HG02759 (cell line): Measurements from ENCODE around the gene RTP5.

Experiments
- ATAC-seq: cut with Tn5 transposase; IDR thresholded peaks from one replicate; pipeline ENCODE4 v1.9.1; 2021; ENCODE audit warnings: mild to moderate bottlenecking, moderate library complexity; ENCODE audit not compliant: unreplicated experiment

The RTP5 gene

GRCh38 chr2:241843321-241844065, 26.0 kb upstream of the RTP5 start:
- ATAC-seq, result no peak

GRCh38 chr2:241844066-241844728, 25.3 kb upstream of the RTP5 start:
- peak; percentile 75 for ATAC-seq

- ATAC-seq, result no peak
These were observed 24.5 kb upstream of the RTP5 start for GRCh38 chr2:241844831-241845578.

DNA sequence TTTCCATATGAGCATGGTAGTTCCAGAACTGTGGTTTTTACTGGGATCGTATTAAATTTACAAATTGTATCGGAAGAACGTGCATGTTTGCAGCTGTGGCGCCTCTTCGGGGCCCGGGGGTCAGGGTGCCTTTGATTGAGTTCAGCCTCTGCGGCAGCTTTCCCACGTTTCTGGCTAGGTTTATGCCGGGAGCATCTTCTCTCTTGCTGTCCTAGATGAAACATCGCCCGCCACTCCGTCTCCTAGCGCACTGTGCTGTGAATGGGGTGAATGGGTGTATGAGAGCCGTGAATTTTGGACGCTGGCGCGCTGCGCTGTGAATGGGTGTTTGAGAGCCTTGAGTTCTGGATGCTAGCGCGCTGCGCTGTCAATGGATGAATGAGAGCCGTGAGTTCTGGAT, 23.1 kb upstream of the RTP5 start:
- no peak for ATAC-seq

DNA sequence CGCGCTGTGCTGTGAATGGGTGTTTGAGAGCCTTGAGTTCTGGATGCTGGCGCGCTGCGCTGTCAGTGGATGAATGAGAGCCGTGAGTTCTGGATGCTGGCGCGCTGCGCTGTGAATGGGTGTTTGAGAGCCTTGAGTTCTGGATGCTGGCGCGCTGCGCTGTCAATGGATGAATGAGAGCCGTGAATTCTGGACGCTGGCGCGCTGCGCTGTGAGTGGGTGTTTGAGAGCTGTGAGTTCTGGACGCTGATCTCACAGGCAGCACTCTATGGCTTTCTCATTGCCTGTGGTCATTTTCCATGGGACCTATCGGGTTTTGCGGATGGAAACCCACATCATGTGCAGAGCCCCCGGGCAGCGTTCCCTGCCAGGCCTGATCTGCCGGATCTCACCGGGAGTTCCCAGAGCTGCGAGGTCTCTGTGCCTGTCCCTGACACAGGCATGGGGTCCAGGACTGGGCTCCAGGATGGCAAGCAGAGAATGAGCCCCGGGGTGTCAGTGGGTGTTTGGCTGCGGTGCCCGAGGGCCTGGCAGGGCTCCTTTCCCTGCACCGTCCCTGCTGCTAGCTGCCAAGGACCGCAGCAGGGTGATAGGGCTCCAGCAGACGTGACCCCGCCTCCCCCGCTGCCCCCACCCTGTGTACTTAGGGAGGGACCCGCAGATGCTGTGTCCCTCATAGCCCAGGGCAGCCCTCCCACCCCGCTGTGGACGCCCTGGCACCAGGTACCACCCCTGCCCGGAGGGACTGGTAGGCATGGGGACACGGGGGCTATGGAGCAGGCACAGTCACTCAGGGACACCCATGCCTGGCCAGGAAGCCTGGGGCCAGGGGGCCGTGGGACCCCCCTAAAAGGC, 20.5 kb upstream of the RTP5 start:
- ATAC-seq, result no peak

- no peak for ATAC-seq
These were observed 19.6 kb upstream of the RTP5 start for GRCh38 chr2:241849616-241850543.

GRCh38 chr2:241850544-241851324, 18.8 kb upstream of the RTP5 start:
- no peak for ATAC-seq

DNA sequence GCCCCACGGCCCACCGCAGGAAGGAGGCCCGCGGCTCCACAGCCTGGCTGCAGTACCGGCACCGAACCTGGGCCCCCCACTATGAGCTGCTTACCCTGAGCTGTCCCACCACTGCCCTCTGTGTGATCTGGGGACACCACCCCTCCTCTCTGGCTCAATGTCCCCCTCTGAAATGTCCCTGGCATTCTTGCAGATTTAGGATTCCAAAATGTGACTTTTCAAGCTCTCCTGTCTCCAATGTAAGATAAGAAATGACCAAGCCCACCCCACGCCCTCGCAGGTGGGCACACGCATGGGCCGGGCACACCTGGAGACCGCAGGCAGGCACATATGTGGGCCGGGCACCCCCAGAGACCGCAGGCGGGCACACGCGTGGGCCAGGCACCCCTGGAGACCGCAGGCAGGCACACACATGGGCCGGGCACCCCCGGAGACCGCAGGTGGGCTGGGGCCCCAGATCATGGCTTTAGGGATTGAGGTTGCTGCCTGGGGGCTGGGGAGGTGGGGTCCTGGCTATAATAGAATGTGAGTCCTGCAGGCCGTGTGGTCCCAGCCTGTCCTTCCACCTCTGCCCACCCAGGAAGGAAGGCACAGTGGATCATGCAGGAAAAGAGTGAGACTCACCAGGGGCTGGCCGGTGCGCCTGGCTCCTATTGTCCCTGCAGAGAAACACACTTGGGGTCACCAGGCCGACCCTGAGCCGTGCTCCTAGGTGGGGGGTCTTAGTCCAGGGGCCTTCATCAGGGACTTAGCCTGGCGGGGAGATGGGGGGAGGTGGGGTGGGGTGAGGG, 18.0 kb upstream of the RTP5 start:
- no peak for ATAC-seq

DNA sequence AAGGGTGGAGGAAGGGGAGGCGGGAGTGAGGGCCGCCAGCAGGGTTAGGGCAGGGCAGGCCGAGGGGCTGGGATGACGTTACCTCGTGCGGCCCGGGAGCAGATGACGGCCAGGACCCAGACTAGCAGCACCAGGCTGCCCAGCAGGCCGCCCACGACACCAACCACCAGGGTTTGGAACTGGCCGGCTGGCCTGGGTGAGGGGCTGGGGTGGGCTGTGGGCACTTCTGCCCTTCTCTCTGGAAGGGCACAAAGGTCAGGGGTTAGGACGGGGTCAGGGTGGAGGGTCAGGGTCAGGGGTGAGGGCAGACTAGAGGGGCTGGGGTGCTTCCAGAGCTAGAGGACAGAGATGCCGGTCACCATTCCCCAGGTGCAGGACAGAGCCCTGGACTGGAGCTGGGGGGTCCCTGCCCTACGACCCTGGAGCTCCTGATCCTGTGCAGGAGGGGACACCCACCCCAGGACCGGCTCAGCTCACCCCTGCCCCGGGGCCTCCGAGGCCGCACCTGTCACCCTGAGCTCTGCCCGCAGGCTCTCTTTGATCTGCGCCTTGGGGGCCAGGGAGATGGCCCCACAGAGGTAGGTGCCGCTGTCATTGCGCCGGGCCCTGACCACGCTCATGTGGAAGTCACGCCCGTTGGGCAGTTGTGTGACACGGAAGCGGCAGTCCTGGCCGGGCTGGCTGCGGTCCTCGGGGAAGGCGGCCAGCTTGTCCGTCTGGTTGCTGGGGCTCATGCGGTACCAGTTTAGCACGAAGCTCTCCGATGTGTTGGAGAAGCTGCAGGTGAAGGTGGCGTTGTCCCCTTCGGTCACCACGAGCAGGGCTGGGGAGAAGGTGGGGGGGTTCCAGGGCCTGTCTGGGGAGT, 17.2 kb upstream of the RTP5 start:
- ATAC-seq, result no peak

DNA sequence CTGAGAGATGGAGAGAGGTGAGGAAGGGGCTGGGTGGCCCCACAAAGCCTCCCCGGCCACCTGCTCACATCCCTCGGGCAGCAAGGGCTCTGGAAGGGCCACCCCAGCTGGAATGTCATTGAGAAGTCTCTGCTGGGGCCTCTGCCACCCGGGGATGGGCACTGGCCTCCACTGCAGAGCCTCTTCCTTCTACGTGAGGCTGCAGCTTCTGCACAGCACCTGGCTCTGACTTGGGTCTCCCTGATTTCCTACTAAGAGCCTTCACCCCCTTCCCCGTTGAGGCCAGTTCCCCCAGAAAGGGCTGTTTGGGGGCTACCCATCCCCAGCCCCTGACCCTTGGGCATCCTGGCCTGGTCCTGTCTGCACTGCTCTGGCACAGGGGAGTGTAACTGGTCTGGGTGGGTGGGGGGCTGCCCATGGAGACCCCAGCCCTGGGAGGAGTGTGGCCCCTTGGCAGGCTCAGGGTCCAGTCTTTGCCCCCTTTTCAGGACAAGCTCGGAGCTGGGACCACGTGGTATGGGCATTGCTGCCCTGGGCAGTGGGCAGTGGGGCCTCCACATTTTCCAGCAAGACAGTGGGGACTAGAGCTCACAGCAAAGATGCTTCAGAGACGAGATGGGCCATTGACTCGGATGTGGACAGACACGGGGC, 16.4 kb upstream of the RTP5 start:
- no peak for ATAC-seq

GRCh38 chr2:241853651-241854341, 15.7 kb upstream of the RTP5 start:
- ATAC-seq, result no peak

DNA sequence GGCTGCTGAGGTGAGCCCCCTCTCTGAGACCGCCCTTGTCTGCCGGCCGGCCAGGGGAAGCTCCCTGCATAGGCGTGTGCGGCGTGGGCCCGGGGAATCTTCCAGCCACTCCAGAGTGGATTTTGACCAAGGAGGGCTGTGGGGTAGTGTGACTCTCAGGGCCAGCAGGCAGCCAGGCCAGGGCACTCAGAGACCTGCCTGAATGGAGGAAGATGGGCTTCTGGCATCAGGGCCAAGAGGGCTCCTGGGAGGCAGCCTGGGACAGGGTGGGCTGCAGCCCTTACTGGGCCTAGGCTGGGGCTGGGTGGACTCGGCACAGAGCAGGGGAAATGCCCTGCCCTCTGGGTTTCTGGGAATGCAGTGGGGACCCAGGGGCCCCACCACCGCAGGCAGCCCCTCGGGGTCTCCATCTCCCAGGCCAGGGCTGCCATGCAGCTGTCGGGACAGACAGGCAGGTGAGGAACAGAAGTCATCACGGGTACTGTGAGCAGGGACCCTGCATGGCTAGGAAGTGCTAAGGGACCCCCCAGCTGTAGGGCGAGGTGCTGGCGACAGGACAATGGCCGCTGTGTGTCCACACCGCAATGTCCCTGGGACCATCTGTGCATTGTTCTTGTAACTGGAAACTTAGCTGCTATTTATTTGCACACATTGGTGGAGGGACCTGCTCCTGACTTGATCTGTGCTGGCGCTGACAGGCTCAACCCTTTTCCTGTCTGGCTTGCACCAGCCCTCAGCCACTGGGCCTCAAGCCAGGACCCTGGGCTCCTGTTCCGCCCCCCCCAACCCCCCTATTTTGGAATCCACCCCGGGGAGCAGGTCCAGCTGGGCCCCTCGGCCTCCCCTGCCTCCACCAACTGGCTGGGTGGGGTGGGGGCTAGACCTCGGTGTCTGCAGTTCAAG, 14.9 kb upstream of the RTP5 start:
- no peak for ATAC-seq

DNA sequence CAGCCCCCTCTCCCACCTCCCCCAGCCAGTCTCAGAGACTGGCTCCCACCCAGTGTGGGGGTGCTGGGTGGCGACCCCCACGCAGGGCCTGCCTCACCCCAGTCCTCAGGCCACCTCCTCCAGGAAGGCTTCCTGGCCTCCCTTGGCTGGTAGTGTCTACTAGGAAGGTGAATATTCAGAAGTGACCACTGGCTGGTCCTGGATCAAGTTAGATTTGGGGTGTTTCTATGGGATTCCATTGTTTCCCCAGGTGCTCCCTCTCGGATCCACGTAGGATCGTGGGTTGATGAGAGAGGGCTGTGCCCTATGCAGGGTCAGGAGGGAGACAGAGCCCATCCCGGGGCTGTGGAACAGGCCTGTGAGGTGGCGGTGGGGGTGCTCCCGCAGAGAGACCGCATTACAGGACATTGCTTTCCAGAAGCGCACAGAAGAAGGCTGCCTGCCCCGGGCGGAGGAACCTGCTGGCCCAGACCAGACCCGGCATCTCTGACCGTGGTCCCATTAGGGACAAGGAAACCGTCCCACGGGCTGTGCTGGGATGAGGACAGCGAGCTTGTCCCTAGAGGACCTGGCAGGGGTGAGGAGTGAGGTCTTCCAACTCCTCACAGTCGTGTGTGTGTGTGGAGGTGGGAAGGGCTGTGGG, 14.2 kb upstream of the RTP5 start:
- ATAC-seq, result no peak

- ATAC-seq, result no peak
These were observed 13.6 kb upstream of the RTP5 start for GRCh38 chr2:241855888-241856422.
